ENCODE measurements around the gene KCNAB1. TPM values are rescaled to one million over a fixed set of nuclear protein-coding genes. Genes with fewer than 3 reads are reported as not detected.

The KCNAB1 gene
- total RNA-seq, 4 donors from 2014 or later: 0.38 to 1.5 (median 0.49) TPM

DNA sequence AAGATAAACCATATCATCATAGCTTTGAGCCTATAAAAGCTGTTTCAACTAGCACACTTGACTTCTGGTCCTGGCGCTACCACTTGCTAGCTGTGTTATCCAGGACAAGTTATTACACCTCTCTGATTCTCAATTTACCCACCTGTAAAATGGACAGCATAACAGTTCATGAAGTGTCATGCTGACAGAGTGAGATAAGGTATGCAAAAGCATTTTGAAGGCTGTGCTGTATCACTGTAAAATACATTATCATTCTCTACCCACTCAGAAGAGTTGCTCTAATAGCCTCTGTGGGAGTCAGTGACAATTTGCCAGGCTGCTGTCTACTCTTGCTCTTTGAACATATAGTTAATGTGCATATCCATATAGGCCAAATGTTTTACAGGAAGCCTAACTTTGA, 341.5 kb downstream of the KCNAB1 start:
- Histone ChIP-seq H3K27ac (no peak overlapping the region), H3K27me3 (no peaks in the 10 kb centered on the region), H3K9me3 (no peaks in the 10 kb centered on the region), H3K4me1 (peaks cover 2% of the 10 kb centered on the region), H3K4me3 (no peak overlapping the region), H3K36me3 (no peaks in the 10 kb centered on the region)
- no peak for DNase-seq (ENCODE audit: low spot score in 2 of 2)
- TF ChIP-seq EP300 (IDR thresholded peaks at IDR 0.05) (no peak), POLR2AphosphoS5 (IDR thresholded peaks at IDR 0.05) (no peak), POLR2A (IDR thresholded peaks at IDR 0.05) (no peak)
- TF ChIP-seq, protein P1, sequence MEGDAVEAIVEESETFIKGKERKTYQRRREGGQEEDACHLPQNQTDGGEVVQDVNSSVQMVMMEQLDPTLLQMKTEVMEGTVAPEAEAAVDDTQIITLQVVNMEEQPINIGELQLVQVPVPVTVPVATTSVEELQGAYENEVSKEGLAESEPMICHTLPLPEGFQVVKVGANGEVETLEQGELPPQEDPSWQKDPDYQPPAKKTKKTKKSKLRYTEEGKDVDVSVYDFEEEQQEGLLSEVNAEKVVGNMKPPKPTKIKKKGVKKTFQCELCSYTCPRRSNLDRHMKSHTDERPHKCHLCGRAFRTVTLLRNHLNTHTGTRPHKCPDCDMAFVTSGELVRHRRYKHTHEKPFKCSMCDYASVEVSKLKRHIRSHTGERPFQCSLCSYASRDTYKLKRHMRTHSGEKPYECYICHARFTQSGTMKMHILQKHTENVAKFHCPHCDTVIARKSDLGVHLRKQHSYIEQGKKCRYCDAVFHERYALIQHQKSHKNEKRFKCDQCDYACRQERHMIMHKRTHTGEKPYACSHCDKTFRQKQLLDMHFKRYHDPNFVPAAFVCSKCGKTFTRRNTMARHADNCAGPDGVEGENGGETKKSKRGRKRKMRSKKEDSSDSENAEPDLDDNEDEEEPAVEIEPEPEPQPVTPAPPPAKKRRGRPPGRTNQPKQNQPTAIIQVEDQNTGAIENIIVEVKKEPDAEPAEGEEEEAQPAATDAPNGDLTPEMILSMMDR (IDR thresholded peaks at IDR 0.05): no peak
- 91% methylated on average over 1 of the region's 1 CpG for WGBS

DNA sequence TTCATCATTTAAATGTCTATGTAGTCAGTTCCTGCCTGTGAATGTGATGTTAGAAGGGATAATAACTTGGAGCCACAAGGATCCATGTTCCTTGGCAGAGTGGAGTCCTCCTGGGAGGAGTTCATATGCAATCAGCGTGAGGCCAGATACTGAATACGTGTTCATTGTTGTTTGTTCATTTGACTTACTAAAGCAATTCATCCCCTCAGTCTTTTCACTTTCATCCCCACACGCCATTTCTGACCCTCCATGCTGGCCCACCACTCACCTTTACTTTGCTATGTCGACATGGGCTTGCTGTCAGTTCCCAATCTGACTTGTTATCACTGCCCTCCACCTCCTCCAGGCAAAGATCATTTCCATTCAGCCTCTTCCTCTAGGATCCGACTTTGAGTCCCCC, 342.7 kb downstream of the KCNAB1 start:
- no peak for DNase-seq (ENCODE audit: low spot score in 2 of 2)
- WGBS: 79% methylated on average over 5 of the region's 5 CpGs
- Histone ChIP-seq H3K36me3 (no peaks in the 10 kb centered on the region), H3K9me3 (no peaks in the 10 kb centered on the region), H3K4me1 (peaks cover 2% of the 10 kb centered on the region), H3K27ac (no peak overlapping the region), H3K4me3 (no peak overlapping the region), H3K27me3 (no peaks in the 10 kb centered on the region)
- TF ChIP-seq POLR2AphosphoS5 (IDR thresholded peaks at IDR 0.05) (no peak), EP300 (IDR thresholded peaks at IDR 0.05) (no peak), POLR2A (IDR thresholded peaks at IDR 0.05) (no peak)
- TF ChIP-seq, protein P1 (IDR thresholded peaks at IDR 0.05): no peak

DNA sequence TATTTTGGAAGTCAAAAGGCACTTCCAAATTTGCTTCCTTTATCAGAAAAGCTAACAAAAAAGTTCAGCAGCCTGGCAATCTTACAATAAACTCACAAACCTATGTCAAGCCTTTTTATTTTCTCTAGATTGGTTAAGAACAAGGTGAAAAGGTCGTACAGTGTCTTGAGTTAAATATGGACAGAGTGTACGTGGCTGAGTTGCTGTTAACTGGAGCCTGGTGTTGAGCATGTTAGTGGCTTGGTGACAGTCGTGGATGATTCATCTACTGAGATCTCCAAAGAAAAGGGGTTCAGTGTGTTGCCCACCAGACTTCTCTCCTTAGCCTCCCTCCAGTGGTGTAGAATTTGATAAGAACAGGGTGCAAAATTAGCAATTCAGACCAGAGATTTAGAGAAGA, 344.8 kb downstream of the KCNAB1 start:
- WGBS: 79% methylated on average over 3 of the region's 3 CpGs
- TF ChIP-seq POLR2A (IDR thresholded peaks at IDR 0.05) (no peak), EP300 (IDR thresholded peaks at IDR 0.05) (no peak), POLR2AphosphoS5 (IDR thresholded peaks at IDR 0.05) (no peak)
- TF ChIP-seq, protein P1 (IDR thresholded peaks at IDR 0.05): no peak

DNA sequence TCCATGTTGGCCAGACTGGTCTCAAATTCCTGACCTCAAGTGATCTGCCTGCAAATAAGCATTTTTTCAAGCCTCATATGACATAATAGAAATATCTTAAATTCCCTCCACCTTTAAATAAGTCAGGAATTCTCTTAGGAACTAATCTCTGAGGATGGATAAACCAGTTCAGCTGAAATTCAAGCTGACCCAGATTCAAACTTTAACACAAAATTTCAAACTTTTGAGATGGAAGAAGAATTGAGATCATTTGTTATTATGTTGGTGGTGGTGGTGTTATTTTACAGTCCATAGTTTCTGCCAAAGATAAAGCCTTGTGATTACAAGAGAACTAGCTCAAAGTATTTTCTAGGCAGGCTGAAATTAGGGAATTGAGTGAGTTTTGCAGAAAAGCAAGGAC, 349.1 kb downstream of the KCNAB1 start:
- Histone ChIP-seq H3K4me3 (no peak overlapping the region), H3K9me3 (no peaks in the 10 kb centered on the region), H3K27ac (no peak overlapping the region), H3K36me3 (no peaks in the 10 kb centered on the region), H3K4me1 (no peaks in the 10 kb centered on the region), H3K27me3 (no peaks in the 10 kb centered on the region)
- TF ChIP-seq, protein P1 (IDR thresholded peaks at IDR 0.05): no peak
- TF ChIP-seq POLR2A (IDR thresholded peaks at IDR 0.05): no peak
- TF ChIP-seq POLR2AphosphoS5 (IDR thresholded peaks at IDR 0.05): no peak
- no peak for TF ChIP-seq EP300 (IDR thresholded peaks at IDR 0.05)
- no peak for DNase-seq (ENCODE audit: low spot score in 2 of 2)

More for the DNA sequence above, 344.8 kb downstream of the KCNAB1 start:
- no peak for DNase-seq (ENCODE audit: low spot score in 2 of 2)
- H3K27ac ChIP-seq: no peak overlapping the region
- H3K36me3 ChIP-seq: no peaks in the 10 kb centered on the region
- no peaks in the 10 kb centered on the region for H3K27me3 ChIP-seq
- no peaks in the 10 kb centered on the region for H3K9me3 ChIP-seq
- no peaks in the 10 kb centered on the region for H3K4me1 ChIP-seq
- H3K4me3 ChIP-seq: no peak overlapping the region

DNA sequence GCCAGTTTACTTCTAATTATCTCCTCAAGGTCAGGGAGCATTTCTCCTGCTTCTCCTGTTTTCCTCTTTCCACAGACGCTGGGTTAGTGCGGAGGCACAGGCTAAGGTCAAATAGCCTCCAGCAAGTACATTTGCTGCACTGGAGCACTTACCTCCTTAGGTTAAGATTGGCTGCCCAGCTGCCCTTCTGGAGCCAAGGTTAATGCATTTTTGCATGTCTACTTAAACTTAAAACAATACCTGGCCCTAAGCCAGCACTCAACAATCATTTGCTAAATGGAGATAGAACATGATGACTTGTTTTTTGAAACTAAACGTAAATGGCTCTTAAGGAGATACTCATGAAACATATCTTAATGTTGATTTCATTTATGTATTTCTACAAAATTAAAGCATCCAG, 351.1 kb downstream of the KCNAB1 start:
- Histone ChIP-seq H3K36me3 (no peaks in the 10 kb centered on the region), H3K4me3 (no peak overlapping the region), H3K9me3 (no peaks in the 10 kb centered on the region), H3K4me1 (no peaks in the 10 kb centered on the region), H3K27me3 (no peaks in the 10 kb centered on the region), H3K27ac (no peak overlapping the region)
- TF ChIP-seq POLR2AphosphoS5 (IDR thresholded peaks at IDR 0.05) (no peak), POLR2A (IDR thresholded peaks at IDR 0.05) (no peak), EP300 (IDR thresholded peaks at IDR 0.05) (no peak)
- TF ChIP-seq, protein P1 (IDR thresholded peaks at IDR 0.05): no peak
- WGBS: 69% methylated on average over 3 of the region's 3 CpGs
- DNase-seq (ENCODE audit: low spot score in 2 of 2): no peak

All from suprapubic skin (tissue), 4 donors.